Mesodermal cell (in vitro differentiated cells): ENCODE data around the gene GCSH. TPM values are rescaled to one million over a fixed set of nuclear protein-coding genes. Genes with fewer than 3 reads are reported as not detected.

Experiments
- H3K27ac ChIP-seq: 2 replicates; pipeline ENCODE4 v1.7.0; 2013; ENCODE audit warnings: mild to moderate bottlenecking, low read depth, low read length, moderate library complexity; ENCODE audit not compliant: severe bottlenecking
- H3K36me3 ChIP-seq: 2 replicates; pipeline ENCODE4 v1.7.1; 2013; ENCODE audit warnings: mild to moderate bottlenecking, low read length, moderate library complexity; ENCODE audit not compliant: control insufficient read depth, insufficient read depth
- H3K4me1 ChIP-seq: one replicate; pipeline ENCODE4 v1.7.1; 2013; ENCODE audit warnings: mild to moderate bottlenecking, low read length; ENCODE audit not compliant: insufficient read depth, control insufficient read depth, poor library complexity, severe bottlenecking
- H3K4me3 ChIP-seq: 2 replicates; pipeline ENCODE4 v1.7.0; 2013; ENCODE audit warnings: low read length, control low read depth, mild to moderate bottlenecking; ENCODE audit not compliant: insufficient read depth, poor library complexity, severe bottlenecking; ENCODE audit errors: extremely low read depth
- H3K9me3 ChIP-seq: 2 replicates; pipeline ENCODE4 v1.7.1; 2013; ENCODE audit warnings: mild to moderate bottlenecking, low read length, moderate library complexity; ENCODE audit not compliant: control insufficient read depth
- WGBS, 2 experiments: methylation state at CpG; one replicate each; pipeline ENCODE4 v1.1.5; 2013; ENCODE audit warnings: missing lambda C conversion rate in 2 of 2; ENCODE audit not compliant: insufficient coverage in 2 of 2; 5-methylcytosine and 5-hydroxymethylcytosine counted together
- polyA plus RNA-seq, 2 experiments: library from polyadenylated mRNA; stranded (reverse); fragments of 50-300 nt; gene quantifications; one replicate each; pipeline ENCODE4 v1.2.3, GENCODE V29; 2013

The GCSH gene
- 61.5 TPM for polyA plus RNA-seq (2013, experiment 1 of 2)
- 83.7 TPM for polyA plus RNA-seq (2013, experiment 2 of 2)

GRCh38 chr16:81095953-81096714 lies at the start of gene GCSH:
GCSH (minus strand) TSS chr16:81096395; CDS start chr16:81096278, 117 bp downstream.
- H3K27ac ChIP-seq, result peak within 1 kb of the TSS; percentile 68
- no peaks in the 10 kb centered on the region for H3K9me3 ChIP-seq
- 0 to 1% methylated on average over 35 to 51 of the region's 83 CpGs for whole genome bisulfite sequencing, 2 experiments

DNA sequence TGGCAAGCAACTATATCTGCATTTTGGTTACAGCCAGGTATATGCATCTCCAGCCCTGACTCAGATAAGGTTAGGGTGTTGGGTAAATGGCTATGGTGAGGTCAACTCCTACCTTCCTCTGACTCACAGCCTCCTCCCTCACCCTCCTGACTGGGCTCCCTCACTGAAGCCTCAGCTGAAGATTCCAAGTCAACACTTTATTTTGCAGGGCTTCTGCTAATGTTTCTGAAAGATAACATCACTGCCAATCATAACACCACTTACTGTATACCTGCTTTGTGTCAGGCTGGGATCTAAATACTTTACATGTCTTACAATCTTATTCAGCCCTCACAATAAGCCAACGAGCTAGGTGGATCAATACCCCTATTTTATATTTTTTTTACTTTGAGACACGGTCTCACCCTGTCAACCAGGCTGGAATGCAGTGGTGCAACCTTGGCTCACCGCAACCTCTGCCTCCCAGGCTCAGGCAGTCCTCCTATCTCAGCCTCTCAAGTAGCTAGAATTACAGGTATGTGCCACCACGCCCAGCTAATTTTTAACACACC lies 47.8 kb upstream of the GCSH start:
- 78 to 80% methylated on average over 2 to 4 of the region's 4 CpGs for WGBS, 2 experiments
- Histone ChIP-seq H3K4me1 (no peaks in the 10 kb centered on the region), H3K9me3 (no peaks in the 10 kb centered on the region), H3K36me3 (no peaks in the 10 kb centered on the region), H3K27ac (no peak overlapping the region), H3K4me3 (no peak overlapping the region)

More at GRCh38 chr16:81095953-81096714, at the start of gene GCSH:
- H3K4me3 ChIP-seq, result peak within 1 kb of the TSS; percentile 61
- peaks cover 2% of the 10 kb centered on the region for H3K36me3 ChIP-seq
- no peaks in the 10 kb centered on the region for H3K4me1 ChIP-seq

GRCh38 chr16:81142864-81143263 lies 46.7 kb upstream of the GCSH start:
- H3K9me3 ChIP-seq, result no peaks in the 10 kb centered on the region
- no peaks in the 10 kb centered on the region for H3K4me1 ChIP-seq
- H3K36me3 ChIP-seq, result no peaks in the 10 kb centered on the region
- no peak overlapping the region for H3K4me3 ChIP-seq
- H3K27ac ChIP-seq, result no peak overlapping the region
- 79 to 86% methylated on average over 4 to 7 of the region's 12 CpGs for WGBS, 2 experiments

- Histone ChIP-seq H3K36me3 (no peaks in the 10 kb centered on the region), H3K9me3 (no peaks in the 10 kb centered on the region), H3K27ac (no peak overlapping the region), H3K4me1 (peaks cover 2% of the 10 kb centered on the region), H3K4me3 (no peak overlapping the region)
- WGBS, 2 experiments, result 89 to 90% methylated on average over 21 of the region's 21 CpGs
Observed at GRCh38 chr16:81140930-81141780, 45.0 kb upstream of the GCSH start.

GRCh38 chr16:81138831-81139557 lies 42.8 kb upstream of the GCSH start:
- H3K4me3 ChIP-seq, result no peak overlapping the region
- H3K36me3 ChIP-seq, result no peaks in the 10 kb centered on the region
- no peak overlapping the region for H3K27ac ChIP-seq
- WGBS, 2 experiments, result 91 to 93% methylated on average over 4 to 7 of the region's 9 CpGs
- H3K9me3 ChIP-seq, result no peaks in the 10 kb centered on the region
- peaks cover 2% of the 10 kb centered on the region for H3K4me1 ChIP-seq

- H3K9me3 ChIP-seq, result no peaks in the 10 kb centered on the region
- no peak overlapping the region for H3K4me3 ChIP-seq
- 71 to 78% methylated on average over 8 to 9 of the region's 9 CpGs for WGBS, 2 experiments
- H3K36me3 ChIP-seq, result no peaks in the 10 kb centered on the region
- no peak overlapping the region for H3K27ac ChIP-seq
- H3K4me1 ChIP-seq, result peaks cover 2% of the 10 kb centered on the region
Observed at GRCh38 chr16:81137754-81138153, 41.6 kb upstream of the GCSH start.

DNA sequence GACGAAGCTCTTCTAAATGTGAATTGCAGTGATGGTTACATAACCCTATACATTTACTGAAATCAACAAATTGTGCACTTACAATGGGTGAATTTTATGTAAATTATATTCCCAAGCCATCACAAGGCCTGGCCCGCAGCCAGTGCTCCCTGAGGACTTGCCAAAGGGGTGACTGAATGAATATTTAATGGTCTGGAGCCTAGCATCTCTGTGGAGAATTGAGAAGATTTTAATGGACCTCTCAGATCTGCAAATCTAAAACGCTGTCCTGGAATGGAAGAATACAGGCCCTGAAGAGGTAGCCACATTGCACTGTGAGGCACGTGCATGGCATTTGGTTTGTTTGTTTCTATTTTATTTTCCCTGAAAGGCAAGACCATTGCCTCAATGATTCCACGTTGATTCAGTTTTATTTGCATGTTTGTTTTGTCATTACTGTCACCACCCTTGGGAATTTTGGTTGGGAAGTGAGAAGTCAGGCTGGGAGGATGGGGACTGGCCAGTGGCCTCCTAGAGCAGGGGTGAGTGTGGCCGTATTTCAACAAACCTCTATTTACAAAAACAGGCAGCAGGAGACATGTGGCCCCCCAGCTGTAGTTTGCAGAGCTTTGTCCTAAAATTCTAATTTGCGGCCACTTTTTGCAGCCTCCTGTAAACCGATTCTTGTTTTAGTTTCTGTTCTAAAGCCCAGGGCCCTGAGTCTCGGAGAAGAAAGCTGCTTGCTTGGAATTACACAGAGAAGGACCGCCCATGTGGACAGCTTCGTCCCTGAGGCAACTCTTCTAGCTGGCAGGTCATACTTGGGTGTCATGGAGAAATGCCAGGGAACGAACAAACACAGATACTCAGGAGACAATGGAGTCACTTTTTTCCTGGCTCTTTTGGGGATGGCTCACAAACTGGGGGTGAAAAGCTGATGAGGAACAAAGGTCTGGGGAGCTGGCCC lies 40.5 kb upstream of the GCSH start:
- 57 to 70% methylated on average over 10 to 11 of the region's 12 CpGs for WGBS, 2 experiments
- Histone ChIP-seq H3K27ac (no peak overlapping the region), H3K4me1 (peaks cover 2% of the 10 kb centered on the region), H3K9me3 (no peaks in the 10 kb centered on the region), H3K4me3 (no peak overlapping the region), H3K36me3 (no peaks in the 10 kb centered on the region)

GRCh38 chr16:81130126-81130525 lies 33.9 kb upstream of the GCSH start:
- H3K4me3 ChIP-seq, result no peak overlapping the region
- no peaks in the 10 kb centered on the region for H3K9me3 ChIP-seq
- 89 to 96% methylated on average over 6 of the region's 6 CpGs for WGBS, 2 experiments
- no peak overlapping the region for H3K27ac ChIP-seq
- no peaks in the 10 kb centered on the region for H3K4me1 ChIP-seq
- H3K36me3 ChIP-seq, result no peaks in the 10 kb centered on the region

GRCh38 chr16:81128726-81129524 lies 32.7 kb upstream of the GCSH start:
- no peaks in the 10 kb centered on the region for H3K36me3 ChIP-seq
- H3K4me3 ChIP-seq, result no peak overlapping the region
- no peak overlapping the region for H3K27ac ChIP-seq
- H3K9me3 ChIP-seq, result no peaks in the 10 kb centered on the region
- 91 to 94% methylated on average over 14 to 15 of the region's 16 CpGs for WGBS, 2 experiments
- H3K4me1 ChIP-seq, result no peaks in the 10 kb centered on the region
